HL-60/S4 treated with phorbol 12-myristate 13-acetate at 8.2 ng/mL for 4 days and 3 days (cell line): ENCODE data around the gene REST.

ENCODE experiments used
- in situ Hi-C: fragments of 300-500 bp; cut with MboI; formaldehyde crosslinking; loops from 2 replicates; pipeline ENCODE4 v1.15.0; 2022; ENCODE audit warnings: low sequenced_read_pairs

The REST gene

DNA sequence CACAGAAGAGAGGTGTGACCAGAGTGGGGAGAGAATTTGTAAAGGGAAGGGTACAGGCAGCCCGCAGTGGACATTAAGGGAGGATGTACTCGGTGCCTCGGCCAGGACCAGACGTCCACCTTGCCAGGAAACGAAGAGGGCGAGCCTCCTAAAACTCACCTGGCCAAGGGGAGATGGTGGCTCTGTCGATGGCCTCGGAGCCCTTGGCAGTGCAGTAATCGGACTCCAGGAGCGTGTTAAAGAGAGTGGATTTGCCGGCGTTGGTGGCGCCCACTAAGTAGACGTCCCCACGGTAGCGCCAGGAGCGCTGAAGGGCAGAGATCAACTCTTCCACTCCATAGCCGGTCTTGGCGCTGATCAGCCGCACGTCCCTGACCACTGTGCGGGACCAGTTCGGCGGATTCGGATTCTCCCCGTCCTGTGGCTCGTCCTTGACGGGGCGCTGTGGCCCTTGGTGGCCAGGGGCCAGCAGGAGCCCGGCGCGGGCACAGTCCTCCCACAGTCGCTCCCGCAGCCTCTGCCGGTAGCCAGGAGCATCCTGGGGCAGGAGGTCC lies 68.7 kb downstream of the REST start:
- in situ Hi-C loops = no loop called here

DNA sequence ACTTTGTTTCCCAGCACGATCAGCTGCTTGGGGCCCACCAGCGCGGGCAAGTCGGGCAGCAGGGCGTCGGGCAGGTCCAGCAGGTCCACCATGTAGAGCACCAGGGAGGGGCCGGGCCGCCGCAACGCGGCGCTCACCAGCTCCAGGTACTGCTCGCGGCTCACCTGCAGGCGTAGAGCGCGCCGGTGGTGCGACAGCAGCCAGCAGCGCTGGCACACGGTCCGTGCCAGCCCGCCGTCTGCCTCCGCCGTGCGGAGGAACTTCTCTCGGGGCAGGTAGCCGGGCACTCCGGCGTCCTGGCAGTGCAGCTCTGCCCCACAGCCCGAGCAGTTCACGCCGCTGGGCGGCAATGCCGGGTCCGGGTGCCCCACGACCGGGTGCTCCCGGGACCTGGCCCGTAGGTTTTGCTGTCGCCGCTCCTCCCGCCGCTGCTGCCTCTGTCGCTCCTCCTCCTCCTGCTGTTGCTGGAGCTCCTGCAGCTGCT lies 69.2 kb downstream of the REST start:
- in situ Hi-C loops = no loop called here

DNA sequence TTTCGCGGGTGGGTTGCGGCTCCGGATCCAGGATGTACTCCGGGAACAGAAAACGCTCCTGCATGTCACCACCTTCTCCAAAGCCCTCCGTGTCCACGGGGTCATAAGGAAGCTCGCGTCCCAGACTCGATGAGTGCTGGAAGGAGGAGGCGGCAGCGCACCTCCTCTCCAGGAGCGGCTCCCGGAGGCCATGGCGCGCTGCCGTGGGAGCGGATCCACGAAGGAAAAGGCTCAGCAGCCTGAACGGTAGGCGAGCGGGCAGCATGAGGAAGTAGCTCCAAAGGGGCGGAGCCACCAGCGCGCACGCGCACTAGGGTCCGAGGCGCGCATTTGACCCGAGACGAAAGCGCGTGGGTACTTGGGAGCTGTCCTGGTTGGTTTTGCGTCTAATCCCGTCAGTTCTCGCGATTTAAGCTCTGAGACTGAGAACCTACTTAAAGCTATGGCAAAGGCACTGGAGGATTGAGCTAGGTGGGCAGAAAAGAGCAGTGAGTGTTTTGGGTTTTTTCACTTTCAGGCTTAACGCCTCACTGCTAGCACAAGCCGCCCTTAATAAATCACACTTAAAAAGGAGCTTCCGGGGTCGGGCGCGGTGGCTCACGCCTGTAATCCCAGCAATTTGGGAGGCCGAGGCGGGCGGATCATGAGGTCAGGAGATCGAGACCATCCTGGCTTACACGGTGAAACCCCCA lies 69.8 kb downstream of the REST start, which contains the start of gene NOA1:
Gene NOA1, minus strand, starts transcription at position 286 of the 692 bp plus-strand sequence. Its CDS starts 21 bp downstream, at position 265.
- in situ Hi-C loops = no loop called here

DNA sequence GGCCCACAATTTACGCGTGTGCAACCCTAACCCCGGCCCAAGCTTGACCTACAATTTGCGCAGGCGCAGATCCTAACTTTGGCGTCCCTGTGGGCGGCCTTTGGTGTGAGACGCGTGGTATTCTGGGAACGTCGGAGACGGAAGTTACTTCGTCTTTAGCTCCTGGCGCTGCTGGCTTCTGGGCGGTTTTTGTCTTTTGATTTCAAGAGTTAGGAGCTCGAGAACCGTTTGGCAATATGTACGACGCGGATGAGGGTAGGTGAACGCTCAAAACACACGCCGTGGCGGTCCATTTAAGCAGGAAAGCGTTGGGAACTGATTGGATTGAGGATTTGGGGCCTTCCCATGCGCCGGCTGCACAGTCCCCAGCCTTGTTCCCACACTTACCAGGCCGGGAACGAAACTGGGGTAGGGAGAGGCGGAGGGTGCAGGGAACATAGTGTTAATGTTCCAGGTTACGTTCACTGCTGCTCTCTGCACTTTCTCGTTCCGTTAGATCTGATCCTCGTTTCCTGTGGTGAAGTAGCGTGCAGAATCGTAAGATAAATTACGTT lies 71.1 kb downstream of the REST start, which contains the start of gene POLR2B:
Gene POLR2B, plus strand, starts transcription at position 147 of the 554 bp plus-strand sequence. Its CDS starts 90 bp downstream, at position 237.
- in situ Hi-C loops = no loop called here

DNA sequence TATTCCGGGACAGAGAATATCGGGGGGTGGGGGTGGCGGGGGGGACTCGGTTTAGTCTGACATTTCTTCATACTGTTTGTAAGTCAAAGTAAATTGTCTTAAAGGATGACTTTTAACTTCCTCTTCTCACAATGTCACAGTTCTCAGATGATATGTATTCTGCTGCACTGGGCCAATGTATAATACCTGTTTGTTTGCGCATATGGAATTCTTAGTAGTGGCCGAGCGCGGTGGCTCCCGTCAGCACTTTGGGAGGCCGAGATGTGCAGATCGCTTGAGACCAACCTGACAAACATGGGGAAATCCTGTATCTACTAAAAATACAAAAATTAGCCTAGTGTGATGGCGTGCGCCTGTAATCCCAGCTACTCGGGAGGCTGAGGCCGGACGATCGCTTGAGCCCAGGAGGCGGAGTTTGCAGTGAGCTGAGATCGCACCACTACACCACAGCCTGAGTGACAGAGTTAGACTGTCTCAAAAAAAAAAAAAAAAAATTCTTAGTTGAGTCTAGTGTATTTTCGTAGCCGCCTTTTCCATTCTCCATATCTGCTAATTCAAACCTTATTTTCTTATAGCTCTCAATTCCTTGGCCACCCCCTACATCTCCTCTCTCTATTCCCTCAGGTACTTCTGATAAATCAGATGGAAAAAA lies 71.8 kb downstream of the REST start:
- in situ Hi-C loops = no loop called here

DNA sequence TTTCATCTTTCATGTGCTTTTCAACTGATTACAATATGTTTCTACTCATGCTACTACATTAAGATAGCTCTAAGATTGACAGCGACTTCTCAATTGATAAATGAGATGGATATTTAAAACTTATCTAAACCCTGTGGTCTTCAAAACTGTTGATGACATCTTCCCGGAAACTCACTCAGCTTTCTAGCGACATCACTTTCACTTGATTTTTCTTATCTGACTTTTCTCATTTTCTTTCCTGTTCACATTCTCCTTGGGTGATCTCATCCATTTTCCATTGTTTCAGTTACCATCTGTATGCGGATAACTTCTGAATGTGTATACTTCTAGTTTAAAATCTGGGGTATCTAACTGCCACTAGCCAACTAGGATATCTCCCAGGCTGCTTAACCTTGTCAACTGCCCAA lies 74.1 kb downstream of the REST start:
- in situ Hi-C loops = no loop called here

DNA sequence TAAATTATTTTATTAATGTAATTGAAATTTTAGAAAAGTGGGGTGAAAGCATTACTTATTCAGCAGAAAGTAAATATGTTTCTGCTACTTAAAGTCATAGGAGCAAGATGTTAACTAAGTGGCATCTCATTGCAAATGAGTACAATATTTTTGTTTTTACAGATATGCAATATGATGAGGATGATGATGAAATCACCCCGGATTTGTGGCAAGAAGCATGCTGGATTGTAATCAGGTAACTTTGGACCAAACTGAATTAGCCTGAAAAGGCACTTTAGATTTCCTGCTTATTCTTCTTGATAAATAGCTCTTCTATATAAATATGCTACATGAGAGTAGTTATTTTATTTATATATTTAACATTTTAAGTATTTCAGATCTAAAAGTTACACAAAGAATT lies 78.5 kb downstream of the REST start:
- in situ Hi-C loops = no loop called here

DNA sequence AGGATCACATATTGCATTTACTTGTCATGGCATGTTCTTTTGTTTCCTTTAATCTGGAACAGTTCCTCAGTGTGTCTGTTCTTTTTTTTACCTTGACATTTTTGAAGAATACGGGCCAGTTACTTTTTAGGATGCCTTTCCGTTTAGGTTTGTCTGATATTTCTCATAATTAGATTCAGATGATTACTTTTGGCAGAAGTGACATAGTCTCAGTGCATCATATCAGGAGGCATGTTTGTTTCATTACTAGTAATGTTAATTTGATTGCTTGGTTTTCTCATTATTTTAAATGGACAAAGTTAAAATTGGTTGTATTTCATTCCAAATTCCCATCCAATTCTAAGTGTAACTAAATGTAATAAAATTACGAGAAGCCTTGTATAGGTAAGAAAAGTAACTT lies 79.3 kb downstream of the REST start:
- in situ Hi-C loops = no loop called here

DNA sequence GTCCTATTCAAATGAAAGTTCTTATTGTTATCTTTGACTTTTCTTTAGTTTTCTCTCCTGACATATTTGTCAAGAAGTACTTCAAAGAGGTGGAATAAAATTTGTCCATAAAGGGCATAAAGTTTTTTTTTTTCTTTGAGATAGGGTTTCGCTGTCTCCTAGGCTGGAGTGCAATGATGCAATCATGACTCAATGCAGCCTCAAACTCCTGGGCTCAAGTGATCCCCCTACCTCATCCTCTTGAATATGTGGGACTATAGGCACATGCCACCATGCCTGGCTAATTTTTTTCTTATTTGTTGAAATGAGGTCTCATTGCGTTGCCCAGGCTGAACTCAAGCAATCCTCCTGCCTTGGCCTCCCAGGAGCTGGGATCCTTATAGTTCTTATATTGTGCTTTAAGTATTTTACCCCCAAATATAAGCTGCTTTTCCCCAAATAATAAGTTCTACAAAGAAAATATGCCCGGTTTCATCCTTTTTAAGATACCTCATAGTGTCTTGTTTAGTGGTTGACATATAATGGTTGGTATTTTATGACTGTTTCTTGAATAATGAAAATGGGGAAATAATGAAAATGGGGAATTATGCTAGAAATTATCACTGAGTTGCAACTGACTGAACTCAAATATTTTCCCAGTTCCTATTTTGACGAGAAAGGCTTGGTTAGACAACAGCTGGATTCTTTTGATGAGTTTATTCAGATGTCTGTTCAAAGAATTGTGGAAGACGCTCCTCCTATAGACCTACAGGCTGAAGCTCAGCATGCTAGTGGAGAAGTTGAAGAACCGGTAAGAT lies 82.6 kb downstream of the REST start:
- in situ Hi-C loops = no loop called here

DNA sequence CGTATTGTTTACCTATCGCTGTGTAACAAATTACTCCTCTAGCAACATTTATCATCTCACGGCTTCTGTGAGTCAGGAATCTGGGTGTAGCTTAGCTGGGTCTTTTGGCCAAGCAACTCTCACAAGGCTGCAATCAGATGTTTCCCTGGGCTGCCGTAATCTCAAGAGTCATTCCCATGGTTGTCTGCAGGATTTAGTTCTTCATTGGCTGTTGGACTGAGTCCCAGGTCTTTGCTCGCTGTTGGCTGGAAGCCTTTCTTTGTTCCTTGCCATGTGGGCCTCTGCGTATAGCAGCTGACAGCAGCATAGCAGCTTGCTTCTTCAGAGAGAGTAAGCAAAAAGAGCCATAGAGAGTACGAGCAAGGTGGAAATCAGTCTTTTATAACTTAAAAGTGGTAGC lies 87.8 kb downstream of the REST start:
- in situ Hi-C loops = no loop called here

DNA sequence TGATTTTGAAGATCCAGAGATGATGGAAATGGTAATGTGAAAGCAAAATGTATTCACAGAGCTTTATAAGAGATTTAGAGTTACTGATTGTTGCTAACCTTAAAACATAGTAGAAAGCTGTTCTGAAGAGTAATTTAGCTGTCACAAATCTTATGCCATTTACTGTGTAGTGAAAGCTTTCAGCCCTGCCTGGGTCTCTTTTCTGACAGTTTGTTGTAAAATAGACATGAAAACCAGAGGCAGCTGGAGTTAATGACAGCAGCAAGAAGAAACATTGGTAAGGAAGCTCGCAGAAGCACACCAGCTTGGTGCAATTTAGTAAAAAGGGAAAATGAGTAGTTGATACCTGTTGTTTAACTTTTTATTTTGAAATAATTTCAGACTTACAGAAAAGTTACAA lies 92.1 kb downstream of the REST start:
- in situ Hi-C loops = no loop called here

DNA sequence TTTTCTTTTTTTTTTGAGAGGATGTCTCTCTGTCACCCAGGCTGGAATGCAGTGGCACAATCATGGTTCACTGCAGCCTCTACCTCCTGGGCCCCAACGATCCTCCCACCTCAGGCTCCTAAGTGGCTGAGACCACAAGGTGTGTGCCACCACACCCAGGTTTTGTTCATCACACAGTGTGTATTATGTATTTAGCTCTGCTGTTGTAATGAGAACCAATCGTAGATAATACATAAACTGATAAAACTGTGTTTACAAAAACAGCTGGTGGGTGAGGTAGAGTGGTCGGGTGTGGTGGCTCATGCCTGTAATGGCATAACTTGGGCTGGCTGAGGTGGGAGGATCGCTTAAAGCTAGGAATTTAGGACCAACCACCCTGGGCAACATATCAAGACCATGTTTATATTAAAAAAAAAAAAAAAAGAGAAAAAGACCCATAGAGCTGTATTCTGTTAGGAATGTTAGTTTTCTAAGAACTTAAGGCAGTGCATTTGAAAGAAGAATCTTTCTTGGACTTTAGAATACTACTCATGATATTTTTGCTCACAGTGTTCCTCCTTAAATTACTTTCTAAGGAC lies 105.9 kb downstream of the REST start:
- in situ Hi-C loops = no loop called here
